Measurements from ENCODE around the gene MEGF11.

MEGF11 gene

GRCh38 chr15:66077320-66077663 lies 176.3 kb downstream of the MEGF11 start (continued):
- TF ChIP-seq CTCF (tag by site-specific recombination; IDR thresholded peaks at IDR 0.05) (no peak), YY2 (tag by site-specific recombination; IDR thresholded peaks at IDR 0.05) (no peak), ZNF777 (tag by site-specific recombination; IDR thresholded peaks at IDR 0.05; ENCODE audit: borderline replicate concordance) (no peak)

DNA sequence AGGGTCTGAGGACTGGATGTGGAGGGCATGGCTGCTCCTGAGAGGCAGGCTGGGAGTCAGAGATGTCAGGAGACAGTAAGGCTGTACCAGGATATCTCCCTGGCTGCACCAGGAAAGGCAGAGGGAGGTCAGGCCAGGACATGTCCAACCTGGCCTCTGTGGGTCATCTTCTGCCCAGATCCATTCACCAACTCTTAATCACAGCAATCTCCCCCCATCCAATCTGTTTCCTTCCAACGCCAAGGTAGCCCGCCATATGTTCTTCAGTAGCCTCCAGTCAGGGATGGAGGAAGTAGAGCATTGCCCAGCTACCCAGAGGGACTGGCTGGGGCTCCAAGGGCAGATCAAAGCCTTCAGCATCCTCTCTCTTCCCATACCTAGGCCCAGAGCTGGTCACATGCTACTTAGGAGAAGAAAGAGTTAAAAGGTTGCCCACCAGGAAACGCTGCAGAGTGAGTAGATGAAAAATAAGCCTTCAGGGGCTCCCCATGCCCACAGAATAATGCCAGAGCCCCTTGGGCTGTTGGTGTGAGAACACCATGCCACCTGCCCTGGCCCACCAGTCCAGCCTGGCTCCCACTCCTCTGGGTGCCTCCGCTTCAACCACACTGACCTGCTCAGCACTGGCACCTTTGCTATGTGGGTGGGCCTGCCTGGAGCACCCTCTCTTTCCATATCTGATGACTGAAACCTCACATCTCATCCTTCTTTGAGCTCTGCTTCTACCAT lies 176.8 kb downstream of the MEGF11 start:
- CTCF ChIA-PET, result no interaction called here
- H3K27ac ChIP-seq (ENCODE audit: extremely low read depth, low read depth, low read length), result no peak overlapping the region
- no peaks in the 10 kb centered on the region for H3K9me3 ChIP-seq (ENCODE audit: control insufficient read depth, insufficient read depth, low read depth, low read length)
- no peak overlapping the region for H3K4me3 ChIP-seq (ENCODE audit: low read depth, low read length)
- no peaks in the 10 kb centered on the region for H3K4me1 ChIP-seq (ENCODE audit: control insufficient read depth, insufficient read depth, low read length)
- no peaks in the 10 kb centered on the region for H3K36me3 ChIP-seq (ENCODE audit: control insufficient read depth in 2 of 2, insufficient read depth in 1 of 2, low read length in 2 of 2)
- POLR2A ChIA-PET, result no interaction called here
- no peak for TF ChIP-seq TRIM28 (IDR thresholded peaks at IDR 0.05; ENCODE audit: borderline replicate concordance, low read length)
- TF ChIP-seq KLF7 (tag by site-specific recombination; IDR thresholded peaks at IDR 0.05; ENCODE audit: borderline replicate concordance), result no peak
- TF ChIP-seq ZNF394 (tag by site-specific recombination; IDR thresholded peaks at IDR 0.05; ENCODE audit: borderline replicate concordance), result no peak
- no peak for TF ChIP-seq ZNF114 (tag by site-specific recombination; IDR thresholded peaks at IDR 0.05)
- TF ChIP-seq RBAK (tag by site-specific recombination; IDR thresholded peaks at IDR 0.05), result no peak
- TF ChIP-seq ZFP3 (tag by site-specific recombination; IDR thresholded peaks at IDR 0.05; ENCODE audit: low read depth), result no peak
- no peak for TF ChIP-seq ZNF18 (tag by site-specific recombination; IDR thresholded peaks at IDR 0.05)
- no peak for TF ChIP-seq ZNF768 (tag by site-specific recombination; IDR thresholded peaks at IDR 0.05)
- TF ChIP-seq ZNF548 (tag by site-specific recombination; IDR thresholded peaks at IDR 0.05), result no peak
- TF ChIP-seq ZEB2 (tag by site-specific recombination; IDR thresholded peaks at IDR 0.05), result no peak
- no peak for TF ChIP-seq PRDM1 (tag by site-specific recombination; IDR thresholded peaks at IDR 0.05)
- TF ChIP-seq ZBTB1 (tag by site-specific recombination; IDR thresholded peaks at IDR 0.05), result no peak
- TF ChIP-seq ZNF521 (tag by site-specific recombination; IDR thresholded peaks at IDR 0.05), result no peak
- TF ChIP-seq ZNF510 (tag by site-specific recombination; IDR thresholded peaks at IDR 0.05; ENCODE audit: insufficient replicate concordance), result no peak
- TF ChIP-seq, protein P1, sequence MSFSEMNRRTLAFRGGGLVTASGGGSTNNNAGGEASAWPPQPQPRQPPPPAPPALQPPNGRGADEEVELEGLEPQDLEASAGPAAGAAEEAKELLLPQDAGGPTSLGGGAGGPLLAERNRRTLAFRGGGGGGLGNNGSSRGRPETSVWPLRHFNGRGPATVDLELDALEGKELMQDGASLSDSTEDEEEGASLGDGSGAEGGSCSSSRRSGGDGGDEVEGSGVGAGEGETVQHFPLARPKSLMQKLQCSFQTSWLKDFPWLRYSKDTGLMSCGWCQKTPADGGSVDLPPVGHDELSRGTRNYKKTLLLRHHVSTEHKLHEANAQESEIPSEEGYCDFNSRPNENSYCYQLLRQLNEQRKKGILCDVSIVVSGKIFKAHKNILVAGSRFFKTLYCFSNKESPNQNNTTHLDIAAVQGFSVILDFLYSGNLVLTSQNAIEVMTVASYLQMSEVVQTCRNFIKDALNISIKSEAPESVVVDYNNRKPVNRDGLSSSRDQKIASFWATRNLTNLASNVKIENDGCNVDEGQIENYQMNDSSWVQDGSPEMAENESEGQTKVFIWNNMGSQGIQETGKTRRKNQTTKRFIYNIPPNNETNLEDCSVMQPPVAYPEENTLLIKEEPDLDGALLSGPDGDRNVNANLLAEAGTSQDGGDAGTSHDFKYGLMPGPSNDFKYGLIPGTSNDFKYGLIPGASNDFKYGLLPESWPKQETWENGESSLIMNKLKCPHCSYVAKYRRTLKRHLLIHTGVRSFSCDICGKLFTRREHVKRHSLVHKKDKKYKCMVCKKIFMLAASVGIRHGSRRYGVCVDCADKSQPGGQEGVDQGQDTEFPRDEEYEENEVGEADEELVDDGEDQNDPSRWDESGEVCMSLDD (tag by site-specific recombination; IDR thresholded peaks at IDR 0.05), result no peak
- no peak for TF ChIP-seq ZBTB7A (tag by site-specific recombination; IDR thresholded peaks at IDR 0.05; ENCODE audit: low read depth)
- no peak for TF ChIP-seq KLF16 (tag by site-specific recombination; IDR thresholded peaks at IDR 0.05)
